Hypothalamus (tissue), 51 donors: ENCODE data around the gene ERCC1.
A peak's percentile ranks its signal among the peaks of the same experiment; 100 is the strongest.

Experiments
- DNase-seq, 51 donors: peaks; one replicate each; lab custom pipeline; 2025; lab: John Stamatoyannopoulos, UW

Gene ERCC1

GRCh38 chr19:45407091-45407375, 16.7 kb downstream of the ERCC1 start:
- no peak for DNase-seq

GRCh38 chr19:45406226-45407090, 17.3 kb downstream of the ERCC1 start, which contains the start of gene POLR1G:
Gene POLR1G (plus strand): TSS chr19:45406644. CDS start chr19:45406697, 53 bp downstream.
- peak; percentile 45 to 97 (median 82) for DNase-seq

- peak; percentile 39 to 96 (median 77) for DNase-seq
These were observed 18.1 kb downstream of the ERCC1 start for GRCh38 chr19:45405435-45406225.

GRCh38 chr19:45404557-45405434, 18.9 kb downstream of the ERCC1 start, which contains the start of gene PPP1R13L:
Gene PPP1R13L (minus strand): TSS chr19:45405069. CDS start chr19:45398318, 6,751 bp downstream.
- peak in 23 of 51 donors; percentile 22 to 61 (median 42) for DNase-seq

- no peak for DNase-seq
These were observed 19.7 kb downstream of the ERCC1 start for GRCh38 chr19:45403781-45404556.

- no peak for DNase-seq
These were observed 20.4 kb downstream of the ERCC1 start for GRCh38 chr19:45403272-45403671.

- DNase-seq = no peak
These were observed 21.2 kb downstream of the ERCC1 start for GRCh38 chr19:45402298-45403061.

GRCh38 chr19:45401815-45402214, 21.9 kb downstream of the ERCC1 start:
- DNase-seq = no peak

GRCh38 chr19:45400192-45400591, 23.5 kb downstream of the ERCC1 start:
- DNase-seq = no peak

- no peak for DNase-seq
These were observed 27.7 kb downstream of the ERCC1 start for GRCh38 chr19:45395821-45396617.

GRCh38 chr19:45391871-45392665, 31.6 kb downstream of the ERCC1 start:
- no peak for DNase-seq

GRCh38 chr19:45391346-45391745, 32.4 kb downstream of the ERCC1 start:
- no peak for DNase-seq

GRCh38 chr19:45385392-45386221, 38.1 kb downstream of the ERCC1 start:
- DNase-seq = no peak

GRCh38 chr19:45382426-45382825, 41.3 kb downstream of the ERCC1 start:
- no peak for DNase-seq

- no peak for DNase-seq
These were observed 43.6 kb downstream of the ERCC1 start for GRCh38 chr19:45380107-45380506.

- no peak for DNase-seq
These were observed 47.5 kb downstream of the ERCC1 start for GRCh38 chr19:45376045-45376724.
